ENCODE data around the gene KLK11. TPM values are rescaled to one million over a fixed set of nuclear protein-coding genes. Genes with fewer than 3 reads are reported as not detected.

The KLK11 gene
- total RNA-seq, 1 donor from 2014 or later, result not detected

GRCh38 chr19:51007488-51007887 lies 18.9 kb downstream of the KLK11 start:
- DNase-seq (ENCODE audit: low spot score), result no peak
- H3K4me3 Mint-ChIP-seq (ENCODE audit: unreplicated experiment), result no peak overlapping the region
- H3K9me3 Mint-ChIP-seq (ENCODE audit: unreplicated experiment), result no peaks in the 10 kb centered on the region
- TF ChIP-seq CTCF (IDR thresholded peaks at IDR 0.05; ENCODE audit: unreplicated experiment), result no peak
- no peaks in the 10 kb centered on the region for H3K36me3 Mint-ChIP-seq (ENCODE audit: low read depth, unreplicated experiment)
- no peak overlapping the region for H3K27ac Mint-ChIP-seq (ENCODE audit: unreplicated experiment)
- H3K4me1 Mint-ChIP-seq (ENCODE audit: unreplicated experiment), result no peaks in the 10 kb centered on the region
- H3K27me3 Mint-ChIP-seq (ENCODE audit: unreplicated experiment), result peaks cover 4% of the 10 kb centered on the region

GRCh38 chr19:51006406-51006805 lies 20.0 kb downstream of the KLK11 start:
- Mint-ChIP-seq H3K27me3 (ENCODE audit: unreplicated experiment) (peaks cover 4% of the 10 kb centered on the region), H3K4me3 (ENCODE audit: unreplicated experiment) (no peak overlapping the region), H3K36me3 (ENCODE audit: low read depth, unreplicated experiment) (no peaks in the 10 kb centered on the region), H3K9me3 (ENCODE audit: unreplicated experiment) (no peaks in the 10 kb centered on the region), H3K27ac (ENCODE audit: unreplicated experiment) (no peak overlapping the region), H3K4me1 (ENCODE audit: unreplicated experiment) (no peaks in the 10 kb centered on the region)
- DNase-seq (ENCODE audit: low spot score), result no peak
- TF ChIP-seq CTCF (IDR thresholded peaks at IDR 0.05; ENCODE audit: unreplicated experiment), result no peak

- Mint-ChIP-seq H3K4me1 (ENCODE audit: unreplicated experiment) (no peaks in the 10 kb centered on the region), H3K36me3 (ENCODE audit: low read depth, unreplicated experiment) (no peaks in the 10 kb centered on the region), H3K4me3 (ENCODE audit: unreplicated experiment) (no peak overlapping the region), H3K9me3 (ENCODE audit: unreplicated experiment) (no peaks in the 10 kb centered on the region), H3K27me3 (ENCODE audit: unreplicated experiment) (peaks cover 10% of the 10 kb centered on the region), H3K27ac (ENCODE audit: unreplicated experiment) (no peak overlapping the region)
- DNase-seq (ENCODE audit: low spot score), result no peak
- TF ChIP-seq CTCF (IDR thresholded peaks at IDR 0.05; ENCODE audit: unreplicated experiment), result no peak
Observed at GRCh38 chr19:51005248-51005647, 21.2 kb downstream of the KLK11 start.

- DNase-seq (ENCODE audit: low spot score), result no peak
- no peaks in the 10 kb centered on the region for H3K36me3 Mint-ChIP-seq (ENCODE audit: low read depth, unreplicated experiment)
- H3K9me3 Mint-ChIP-seq (ENCODE audit: unreplicated experiment), result no peaks in the 10 kb centered on the region
- no peaks in the 10 kb centered on the region for H3K4me1 Mint-ChIP-seq (ENCODE audit: unreplicated experiment)
- TF ChIP-seq CTCF (IDR thresholded peaks at IDR 0.05; ENCODE audit: unreplicated experiment), result no peak
- H3K4me3 Mint-ChIP-seq (ENCODE audit: unreplicated experiment), result no peak overlapping the region
- no peak overlapping the region for H3K27ac Mint-ChIP-seq (ENCODE audit: unreplicated experiment)
- peaks cover 11% of the 10 kb centered on the region for H3K27me3 Mint-ChIP-seq (ENCODE audit: unreplicated experiment)
Observed at GRCh38 chr19:51003316-51003715, 23.1 kb downstream of the KLK11 start.

GRCh38 chr19:51002542-51003311 lies 23.7 kb downstream of the KLK11 start:
- Mint-ChIP-seq H3K36me3 (ENCODE audit: low read depth, unreplicated experiment) (no peaks in the 10 kb centered on the region), H3K9me3 (ENCODE audit: unreplicated experiment) (no peaks in the 10 kb centered on the region), H3K27ac (ENCODE audit: unreplicated experiment) (no peak overlapping the region), H3K4me3 (ENCODE audit: unreplicated experiment) (no peak overlapping the region), H3K27me3 (ENCODE audit: unreplicated experiment) (peaks cover 12% of the 10 kb centered on the region), H3K4me1 (ENCODE audit: unreplicated experiment) (no peaks in the 10 kb centered on the region)
- TF ChIP-seq CTCF (IDR thresholded peaks at IDR 0.05; ENCODE audit: unreplicated experiment), result no peak
- DNase-seq (ENCODE audit: low spot score), result no peak
